Panc1 (cell line): ENCODE data around the gene KIAA1191. TPM values are rescaled to one million over a fixed set of nuclear protein-coding genes. Genes with fewer than 3 reads are reported as not detected.

Experiments
- ATAC-seq: fragments of 200-7000 bp; cut with Tn5 transposase; 2 replicates; pipeline ENCODE4 v1.9.1; 2020; ENCODE audit warnings: mild to moderate bottlenecking, moderate library complexity
- BruUV-seq: library from RNA; stranded (reverse); fragments of 400-500 nt; replicated peaks from 2 replicates; lab custom pipeline; 2021; lab: Mats Ljungman, UMichigan
- CTCF ChIA-PET: fragments of 300-600 bp; sonication (Branson Sonifier 250); formaldehyde crosslinking; loops from one replicate; lab custom pipeline; 2022; ENCODE audit warnings: antibody characterized with exemption; lab: Charles Lee
- POLR2A ChIA-PET: fragments of 300-600 bp; sonication (Branson Sonifier 250); formaldehyde crosslinking; loops from one replicate; lab custom pipeline; 2022; ENCODE audit warnings: antibody characterized with exemption; lab: Charles Lee
- DNase-seq: peaks from one replicate; pipeline ENCODE4 v3.0.0-alpha.2; 2010; ENCODE audit warnings: low read depth, low spot score
- H3K27ac ChIP-seq: 2 replicates; pipeline ENCODE4 v1.5.1; 2011; ENCODE audit warnings: mild to moderate bottlenecking, low read length, inconsistent platforms
- H3K27me3 ChIP-seq: fragments of 200-500 bp; sonication (Bioruptor generic); 2 replicates; pipeline ENCODE4 v1.6.0; 2014; ENCODE audit warnings: low read length, inconsistent platforms; ENCODE audit not compliant: control insufficient read depth, insufficient read depth
- H3K36me3 ChIP-seq: fragments of 200-500 bp; sonication (Bioruptor generic); 2 replicates; pipeline ENCODE4 v1.5.1; 2014; ENCODE audit warnings: inconsistent platforms, mild to moderate bottlenecking, low read length, moderate library complexity; ENCODE audit not compliant: control insufficient read depth, insufficient read depth
- H3K4me1 ChIP-seq: 2 replicates; pipeline ENCODE4 v1.5.1; 2011; ENCODE audit warnings: inconsistent platforms, mild to moderate bottlenecking, low read length, moderate library complexity; ENCODE audit not compliant: control insufficient read depth, insufficient read depth
- H3K4me3 ChIP-seq, 2 experiments: 2 replicates each; pipeline ENCODE4 v1.5.1; 2011 to 2012; ENCODE audit warnings: low read depth in 2 of 2, low read length in 2 of 2, mild to moderate bottlenecking in 2 of 2, inconsistent platforms in 1 of 2, moderate library complexity in 1 of 2
- H3K9me3 ChIP-seq: fragments of 200-500 bp; sonication (Bioruptor generic); 2 replicates; pipeline ENCODE4 v1.5.1; 2014; ENCODE audit warnings: low read depth, mild to moderate bottlenecking, inconsistent platforms, low read length, moderate library complexity; ENCODE audit not compliant: control insufficient read depth, insufficient read depth
- POLR2AphosphoS5 ChIP-seq: IDR thresholded peaks from 2 replicates; pipeline ENCODE4 v1.6.1; 2012; ENCODE audit warnings: mild to moderate bottlenecking, low read depth, low read length, moderate library complexity
- REST ChIP-seq, 2 experiments: IDR thresholded peaks; 2 replicates each; pipeline ENCODE4 v1.6.1; 2011 to 2012; ENCODE audit warnings: low read depth in 2 of 2, control low read depth in 1 of 2, low read length in 1 of 2, mild to moderate bottlenecking in 1 of 2, moderate library complexity in 1 of 2; ENCODE audit not compliant: insufficient read depth in 1 of 2
- SIN3A ChIP-seq: IDR thresholded peaks from 2 replicates; pipeline ENCODE4 v1.6.1; 2012; ENCODE audit warnings: low read depth, mild to moderate bottlenecking, low read length, moderate library complexity, borderline replicate concordance; ENCODE audit not compliant: insufficient read depth
- TCF7L2 ChIP-seq: IDR thresholded peaks from 2 replicates; pipeline ENCODE4 v1.6.1; 2011; ENCODE audit warnings: mild to moderate bottlenecking, low read depth, low read length, inconsistent platforms
- in situ Hi-C: cut with HindIII; loops from 2 replicates; pipeline ENCODE4 v1.10.0; 2016; ENCODE audit warnings: low sequenced_read_pairs, low pct_unique_long_range_greater_than_20kb
- intact Hi-C: fragments of 100-400 bp; cut with micrococcal nuclease; formaldehyde crosslinking; loops from one replicate; pipeline ENCODE4 v1.10.0; 2022; ENCODE audit not compliant: unreplicated experiment
- total RNA-seq: library from RNA; stranded (reverse); gene quantifications from one replicate; pipeline ENCODE4 v1.2.1, GENCODE V29; 2021; ENCODE audit not compliant: unreplicated experiment
- TF ChIP-seq, protein P1 (sequence below): fragments of 450-650 bp; IDR thresholded peaks from 2 replicates; pipeline ENCODE4 v1.5.1; 2017; ENCODE audit warnings: mild to moderate bottlenecking

Gene KIAA1191
- total RNA-seq, 1 experiment from 2014 or later = 92.3 TPM

DNA sequence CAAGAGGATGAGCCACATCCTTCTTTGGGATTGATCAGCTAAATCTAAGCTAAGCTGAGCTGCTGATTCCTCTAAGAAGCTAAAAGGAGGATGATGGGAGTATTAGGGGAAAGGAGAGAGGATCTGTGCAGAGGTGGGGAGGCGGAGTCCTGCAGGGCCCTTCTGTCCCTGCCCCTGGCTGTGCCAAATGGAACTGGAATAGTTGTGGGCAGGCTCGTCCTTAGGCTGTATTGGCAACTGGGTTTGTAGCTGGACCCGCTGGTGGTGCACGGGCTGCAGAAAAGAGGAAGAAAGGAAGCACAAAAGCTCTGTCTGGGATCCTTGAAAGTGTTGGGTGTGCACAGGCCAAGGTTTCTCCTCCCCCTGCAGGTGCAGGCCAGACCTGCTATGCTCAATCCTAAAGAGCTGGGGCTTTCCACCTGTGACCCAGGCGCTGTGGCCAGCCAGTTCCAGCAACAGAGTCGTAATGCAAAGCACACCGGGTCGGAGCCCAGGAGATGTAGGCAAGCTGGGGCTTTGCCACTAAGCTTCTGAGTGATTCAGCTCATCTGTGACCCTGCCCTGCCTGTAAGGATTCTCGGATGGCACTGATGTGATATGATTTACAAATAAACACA, 45.0 kb upstream of the KIAA1191 start:
- ChIA-PET POLR2A (no interaction called here), CTCF (no interaction called here)
- intact Hi-C loops (no loop called here), in situ Hi-C loops (no loop called here)
- H3K27me3 ChIP-seq = no peaks in the 10 kb centered on the region
- ATAC-seq (no peak), DNase-seq (no peak)
- TF ChIP-seq REST (IDR thresholded peaks at IDR 0.05; ENCODE audit: insufficient read depth in 1 of 2, low read depth in 2 of 2, low read length in 1 of 2) (no peak), POLR2AphosphoS5 (no peak), SIN3A (no peak), TCF7L2 (no peak)
- TF ChIP-seq, protein P1, sequence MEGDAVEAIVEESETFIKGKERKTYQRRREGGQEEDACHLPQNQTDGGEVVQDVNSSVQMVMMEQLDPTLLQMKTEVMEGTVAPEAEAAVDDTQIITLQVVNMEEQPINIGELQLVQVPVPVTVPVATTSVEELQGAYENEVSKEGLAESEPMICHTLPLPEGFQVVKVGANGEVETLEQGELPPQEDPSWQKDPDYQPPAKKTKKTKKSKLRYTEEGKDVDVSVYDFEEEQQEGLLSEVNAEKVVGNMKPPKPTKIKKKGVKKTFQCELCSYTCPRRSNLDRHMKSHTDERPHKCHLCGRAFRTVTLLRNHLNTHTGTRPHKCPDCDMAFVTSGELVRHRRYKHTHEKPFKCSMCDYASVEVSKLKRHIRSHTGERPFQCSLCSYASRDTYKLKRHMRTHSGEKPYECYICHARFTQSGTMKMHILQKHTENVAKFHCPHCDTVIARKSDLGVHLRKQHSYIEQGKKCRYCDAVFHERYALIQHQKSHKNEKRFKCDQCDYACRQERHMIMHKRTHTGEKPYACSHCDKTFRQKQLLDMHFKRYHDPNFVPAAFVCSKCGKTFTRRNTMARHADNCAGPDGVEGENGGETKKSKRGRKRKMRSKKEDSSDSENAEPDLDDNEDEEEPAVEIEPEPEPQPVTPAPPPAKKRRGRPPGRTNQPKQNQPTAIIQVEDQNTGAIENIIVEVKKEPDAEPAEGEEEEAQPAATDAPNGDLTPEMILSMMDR = no peak
- no peaks in the 10 kb centered on the region for H3K4me1 ChIP-seq
- no peaks in the 10 kb centered on the region for H3K36me3 ChIP-seq
- H3K27ac ChIP-seq = no peak overlapping the region
- H3K9me3 ChIP-seq = no peaks in the 10 kb centered on the region
- no peak overlapping the region for H3K4me3 ChIP-seq
- no TSS peak for BruUV-seq

DNA sequence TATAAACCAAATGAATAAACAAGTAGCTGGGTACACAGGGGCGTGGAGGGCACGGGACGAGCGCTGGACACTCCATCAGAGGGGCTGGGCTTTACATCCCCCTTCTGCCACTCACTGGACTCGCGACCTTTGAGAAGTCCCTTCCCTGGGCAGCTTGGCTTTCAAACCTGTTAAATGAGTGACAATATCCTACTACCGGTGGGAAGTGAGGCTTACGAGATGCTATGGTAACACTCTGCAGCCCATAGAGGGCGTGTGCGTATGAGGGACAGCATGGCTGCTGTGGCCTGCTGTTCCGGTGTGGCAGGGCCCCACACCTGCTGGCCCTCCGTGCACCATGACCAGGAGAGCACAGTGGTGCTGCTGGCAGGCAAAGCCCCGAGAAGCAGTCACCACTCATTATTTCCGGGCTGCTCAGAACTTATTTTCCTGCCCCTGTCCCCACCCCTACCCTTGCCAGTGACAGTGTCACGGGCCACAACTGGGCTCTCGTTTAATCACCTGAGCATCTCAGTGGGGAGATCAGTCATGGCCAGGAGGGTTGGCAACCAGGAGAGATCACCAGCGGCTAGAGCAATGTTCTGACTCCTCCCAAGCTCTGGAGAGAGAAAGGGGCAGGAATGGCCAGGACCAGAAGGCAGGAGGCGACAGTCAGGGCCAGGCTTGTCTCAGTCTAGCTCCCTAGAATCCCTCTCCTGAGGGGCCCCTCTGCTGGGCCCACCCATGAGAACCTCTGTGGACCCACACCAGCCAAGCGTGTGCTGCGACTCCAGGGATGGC, 44.3 kb upstream of the KIAA1191 start:
- H3K9me3 ChIP-seq = no peaks in the 10 kb centered on the region
- no peaks in the 10 kb centered on the region for H3K27me3 ChIP-seq
- ChIA-PET POLR2A (interaction anchor here (0.6 kb wide), 1 partner anchor 10 kb away, joined by 8 read pairs; no protein-coding TSS in a partner anchor), CTCF (interaction anchor here (0.6 to 0.7 kb wide), 3 partner anchors 15 to 132 kb away, joined by 3 to 5 read pairs (median 3); no protein-coding TSS in a partner anchor)
- H3K4me3 ChIP-seq = no peak overlapping the region
- DNase-seq = no peak
- intact Hi-C loops (no loop called here), in situ Hi-C loops (no loop called here)
- peak; percentile 58; the same call in 1 of the 2 replicates for ATAC-seq
- TF ChIP-seq, protein P1 = no peak
- TF ChIP-seq REST (IDR thresholded peaks at IDR 0.05; ENCODE audit: insufficient read depth in 1 of 2, low read depth in 2 of 2, low read length in 1 of 2) = no peak
- TF ChIP-seq TCF7L2 = no peak
- TF ChIP-seq SIN3A = no peak
- TF ChIP-seq POLR2AphosphoS5 = no peak
- H3K36me3 ChIP-seq = no peaks in the 10 kb centered on the region
- H3K27ac ChIP-seq = no peak overlapping the region
- BruUV-seq = no TSS peak
- H3K4me1 ChIP-seq = no peaks in the 10 kb centered on the region
